Sigmoid colon (tissue), 7 donors: ENCODE data around the gene DEPDC1. TPM values are rescaled to one million over a fixed set of nuclear protein-coding genes. Genes with fewer than 3 reads are reported as not detected.

Source experiments
- DNase-seq: peaks from one replicate; pipeline ENCODE4 v3.0.0-alpha.2; 2019
- H3K27ac ChIP-seq, 4 donors: fragments of 200-600 bp; sonication (generic); one replicate each; pipeline ENCODE4 v1.5.1; 2016 to 2019; ENCODE audit warnings: mild to moderate bottlenecking in 1 of 4
- H3K27me3 ChIP-seq, 3 donors: fragments of 200-600 bp; sonication (generic); one replicate each; pipeline ENCODE4 v1.5.1; 2019; ENCODE audit warnings: mild to moderate bottlenecking in 1 of 3
- H3K36me3 ChIP-seq, 4 donors: fragments of 200-600 bp; sonication (generic); one replicate each; pipeline ENCODE4 v1.5.1; 2016 to 2019
- H3K4me1 ChIP-seq, 4 donors: fragments of 200-600 bp; sonication (generic); one replicate each; pipeline ENCODE4 v1.5.1; 2017 to 2019
- H3K4me3 ChIP-seq, 4 donors: fragments of 200-600 bp; sonication (generic); one replicate each; pipeline ENCODE4 v1.5.1; 2017 to 2019; ENCODE audit warnings: mild to moderate bottlenecking in 2 of 4, moderate library complexity in 1 of 4
- H3K9me3 ChIP-seq, 4 donors: fragments of 200-600 bp in 3 of 4; sonication (generic) in 3 of 4; one replicate each; pipeline versions ENCODE4 v1.5.1 to v1.6.1; 2013 to 2019
- EP300 ChIP-seq, 4 donors: sonication (generic); formaldehyde crosslinking; IDR thresholded peaks; one replicate each; pipeline ENCODE4 v1.6.1; 2017; ENCODE audit warnings: antibody characterized with exemption in 4 of 4
- POLR2A ChIP-seq, 2 donors: fragments of 450-650 bp; IDR thresholded peaks; one replicate each; pipeline ENCODE4 v1.6.1; 2016; ENCODE audit warnings: antibody characterized with exemption in 2 of 2, mild to moderate bottlenecking in 2 of 2, moderate library complexity in 2 of 2
- POLR2AphosphoS5 ChIP-seq, 4 donors: sonication (generic); formaldehyde crosslinking; IDR thresholded peaks; one replicate each; pipeline ENCODE4 v1.6.1; 2017; ENCODE audit warnings: antibody characterized with exemption in 4 of 4
- WGBS, 2 donors: extraction: QIAGEN DNeasy Blood & Tissue Kit; methylation state at CpG; one replicate each; pipeline ENCODE4 v1.1.7; 2013; 5-methylcytosine and 5-hydroxymethylcytosine counted together
- intact Hi-C: fragments of 100-400 bp; cut with DNase I; formaldehyde crosslinking; loops from one replicate; pipeline ENCODE4 v1.15.1; 2023
- polyA plus RNA-seq, 3 donors: library from polyadenylated mRNA; stranded (reverse); fragments of 200-250 nt; gene quantifications; one replicate each; pipeline ENCODE4 v1.2.3, GENCODE V29; 2013
- total RNA-seq, 4 donors: library from RNA; depleted of rRNA; stranded (reverse); fragments of >200 nt; gene quantifications; one replicate each; pipeline ENCODE4 v1.1.0, GENCODE V29; 2016
- TF ChIP-seq, protein P1 (sequence below), 4 experiments: fragments of 450-650 bp in 3 of 4; fragments of 200-600 bp in 1 of 4; IDR thresholded peaks; one replicate each; pipeline ENCODE4 v1.5.1; 2016 to 2019; ENCODE audit warnings: antibody characterized with exemption in 4 of 4, mild to moderate bottlenecking in 3 of 4, moderate library complexity in 2 of 4
- donor health status: healthy with polysubstance abuse.
- donor health status: Bipolar disorder and iron deficiency.
- donor health status: healthy.

Gene DEPDC1
- total and polyA plus RNA-seq, 7 donors: 0.28 to 4.4 (median 1.1) TPM; not detected in 1

DNA sequence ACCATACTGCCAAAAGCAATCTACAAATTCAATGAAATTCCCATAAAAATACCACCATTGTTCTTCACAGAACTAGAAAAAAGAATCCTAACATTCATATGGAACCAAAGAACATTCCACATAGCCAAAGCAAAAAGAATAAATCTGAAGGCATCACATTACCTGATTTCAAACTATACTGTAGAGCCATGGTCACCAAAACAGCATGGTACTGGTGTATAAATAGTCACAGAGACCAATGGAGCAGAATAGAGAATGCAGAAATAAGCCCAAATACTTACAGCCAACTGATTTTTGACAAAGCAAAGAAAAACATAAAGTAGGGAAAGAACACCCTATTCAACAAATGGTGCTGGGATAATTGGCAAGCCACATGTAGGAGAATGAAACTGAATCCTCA is 6.2 kb upstream of the DEPDC1 start:
- intact Hi-C loops: no loop called here
- Histone ChIP-seq H3K27ac (no peak overlapping the region), H3K4me1 (no peaks in the 10 kb centered on the region), H3K27me3 (no peaks in the 10 kb centered on the region), H3K9me3 (peaks cover 0 to 4% (median 0%) of the 10 kb centered on the region in 4 donors), H3K4me3 (no peak overlapping the region), H3K36me3 (no peaks in the 10 kb centered on the region)
- DNase-seq: no peak
- TF ChIP-seq POLR2AphosphoS5 (IDR thresholded peaks at IDR 0.05) (no peak), POLR2A (IDR thresholded peaks at IDR 0.05) (no peak), EP300 (IDR thresholded peaks at IDR 0.05) (no peak)
- TF ChIP-seq, protein P1, sequence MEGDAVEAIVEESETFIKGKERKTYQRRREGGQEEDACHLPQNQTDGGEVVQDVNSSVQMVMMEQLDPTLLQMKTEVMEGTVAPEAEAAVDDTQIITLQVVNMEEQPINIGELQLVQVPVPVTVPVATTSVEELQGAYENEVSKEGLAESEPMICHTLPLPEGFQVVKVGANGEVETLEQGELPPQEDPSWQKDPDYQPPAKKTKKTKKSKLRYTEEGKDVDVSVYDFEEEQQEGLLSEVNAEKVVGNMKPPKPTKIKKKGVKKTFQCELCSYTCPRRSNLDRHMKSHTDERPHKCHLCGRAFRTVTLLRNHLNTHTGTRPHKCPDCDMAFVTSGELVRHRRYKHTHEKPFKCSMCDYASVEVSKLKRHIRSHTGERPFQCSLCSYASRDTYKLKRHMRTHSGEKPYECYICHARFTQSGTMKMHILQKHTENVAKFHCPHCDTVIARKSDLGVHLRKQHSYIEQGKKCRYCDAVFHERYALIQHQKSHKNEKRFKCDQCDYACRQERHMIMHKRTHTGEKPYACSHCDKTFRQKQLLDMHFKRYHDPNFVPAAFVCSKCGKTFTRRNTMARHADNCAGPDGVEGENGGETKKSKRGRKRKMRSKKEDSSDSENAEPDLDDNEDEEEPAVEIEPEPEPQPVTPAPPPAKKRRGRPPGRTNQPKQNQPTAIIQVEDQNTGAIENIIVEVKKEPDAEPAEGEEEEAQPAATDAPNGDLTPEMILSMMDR (IDR thresholded peaks at IDR 0.05): no peak

GRCh38 chr1:68497358-68497698 is 446 bp upstream of the DEPDC1 start:
- Histone ChIP-seq H3K27ac (peak overlapping the region in 2 of 4 donors; percentile 38 to 55), H3K9me3 (no peaks in the 10 kb centered on the region), H3K4me3 (peak overlapping the region; percentile 33 to 66 (median 56)), H3K36me3 (no peaks in the 10 kb centered on the region), H3K27me3 (no peaks in the 10 kb centered on the region), H3K4me1 (peaks cover 0 to 18% (median 14%) of the 10 kb centered on the region in 4 donors)
- intact Hi-C loops: loop anchor here (10.0 kb wide), 1 partner anchor 383 kb away; no protein-coding TSS in a partner anchor
- 7 to 13% methylated on average over 3 of the region's 3 CpGs for WGBS, 2 donors
- TF ChIP-seq, protein P1 (IDR thresholded peaks at IDR 0.05): no peak
- DNase-seq: no peak

DNA sequence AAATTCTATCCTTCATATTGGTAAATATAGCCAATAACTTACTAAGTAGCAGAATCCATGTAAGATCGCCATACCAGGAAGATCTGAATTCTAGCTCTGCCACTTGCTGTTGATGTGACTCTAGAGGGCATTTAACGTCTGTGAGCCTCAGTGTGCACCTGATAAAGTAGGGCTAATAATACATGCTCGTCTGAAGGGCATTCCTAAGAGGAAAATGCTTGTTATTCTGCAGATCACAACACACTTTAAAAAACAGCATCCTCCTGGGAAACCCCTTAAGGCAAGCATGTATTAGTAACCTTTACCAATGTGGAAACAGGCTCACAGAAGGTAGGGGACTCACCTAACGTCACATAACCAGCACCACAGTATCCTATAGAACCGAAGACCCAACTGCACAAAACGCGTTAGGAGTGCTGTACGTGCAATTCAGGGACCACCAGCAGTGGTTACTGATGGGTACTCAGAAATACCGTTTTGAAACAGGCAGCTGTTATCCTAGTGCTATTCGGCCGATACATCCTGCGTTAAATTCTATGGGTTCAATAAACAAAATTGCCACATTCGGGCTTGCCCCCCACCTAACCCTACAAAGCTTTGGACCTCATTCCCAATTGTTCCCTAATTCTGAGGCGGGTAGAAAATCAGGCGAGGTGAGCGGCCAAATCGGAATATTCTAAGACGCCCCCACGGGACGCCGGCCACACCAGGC is 758 bp downstream of the DEPDC1 start:
- Histone ChIP-seq H3K9me3 (no peaks in the 10 kb centered on the region), H3K4me3 (peak overlapping the region; percentile 33 to 66 (median 56)), H3K36me3 (no peaks in the 10 kb centered on the region), H3K27me3 (no peaks in the 10 kb centered on the region), H3K4me1 (peaks cover 0 to 18% (median 14%) of the 10 kb centered on the region in 4 donors), H3K27ac (peak overlapping the region in 1 of 4 donors; percentile 55)
- no peak for DNase-seq
- 7 to 10% methylated on average over 21 of the region's 21 CpGs for WGBS, 2 donors
- intact Hi-C loops: loop anchor here (10.0 kb wide), 1 partner anchor 381 kb away; no protein-coding TSS in a partner anchor
- TF ChIP-seq, protein P1 (IDR thresholded peaks at IDR 0.05): no peak
- no peak for TF ChIP-seq EP300 (IDR thresholded peaks at IDR 0.05)
- no peak for TF ChIP-seq POLR2A (IDR thresholded peaks at IDR 0.05)
- no peak for TF ChIP-seq POLR2AphosphoS5 (IDR thresholded peaks at IDR 0.05)

DNA sequence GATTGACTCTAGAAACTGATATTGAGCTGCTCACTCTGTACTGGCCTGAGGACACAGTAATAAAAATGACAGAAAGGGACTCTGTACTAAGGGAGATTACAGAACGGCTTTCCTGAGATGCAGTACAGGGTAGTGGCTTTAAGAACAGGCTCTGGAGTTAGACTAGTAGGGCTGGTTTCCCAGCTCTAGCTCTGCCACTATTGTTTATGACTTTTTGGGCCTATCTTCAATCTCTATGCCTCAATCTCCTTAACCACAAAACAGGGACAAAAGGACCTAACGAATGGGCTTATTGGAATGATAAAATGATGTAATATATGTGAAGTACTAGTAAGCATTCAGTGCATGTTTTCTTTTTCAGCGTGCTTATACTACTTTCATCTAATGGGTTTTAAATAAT is 1.4 kb downstream of the DEPDC1 start:
- 39 to 75% methylated on average over 3 of the region's 3 CpGs for WGBS, 2 donors
- no peaks in the 10 kb centered on the region for H3K27me3 ChIP-seq
- intact Hi-C loops: loop anchor here (10.0 kb wide), 1 partner anchor 381 kb away; no protein-coding TSS in a partner anchor
- TF ChIP-seq EP300 (IDR thresholded peaks at IDR 0.05) (no peak), POLR2AphosphoS5 (IDR thresholded peaks at IDR 0.05) (no peak), POLR2A (IDR thresholded peaks at IDR 0.05) (no peak)
- TF ChIP-seq, protein P1 (IDR thresholded peaks at IDR 0.05): no peak
- no peaks in the 10 kb centered on the region for H3K36me3 ChIP-seq
- H3K27ac ChIP-seq: no peak overlapping the region
- no peak for DNase-seq
- no peaks in the 10 kb centered on the region for H3K9me3 ChIP-seq
- H3K4me1 ChIP-seq: peaks cover 0 to 18% (median 14%) of the 10 kb centered on the region in 4 donors
- no peak overlapping the region for H3K4me3 ChIP-seq
